SK-N-SH treated with all-trans-retinoic acid at 6 μM for 48 hours (cell line): Measurements from ENCODE around the gene LY6G5C.

Experiments used
- ATAC-seq: fragments of 200-7000 bp; cut with Tn5 transposase; 3 replicates; pipeline ENCODE4 v1.9.1; 2020; ENCODE audit warnings: mild to moderate bottlenecking, moderate library complexity
- ARNTL ChIP-seq: fragments of 450-650 bp; formaldehyde crosslinking; IDR thresholded peaks from 2 replicates; pipeline ENCODE4 v1.5.0; 2020; ENCODE audit warnings: low read depth, mild to moderate bottlenecking, moderate library complexity, borderline replicate concordance
- BACH2 ChIP-seq: fragments of 250-450 bp; sonication (Bioruptor Pico); IDR thresholded peaks from 2 replicates; pipeline ENCODE4 v1.9.0; 2021; ENCODE audit warnings: mild to moderate bottlenecking, borderline replicate concordance
- CSDC2 ChIP-seq: fragments of 250-450 bp; sonication (Bioruptor Pico); IDR thresholded peaks from 2 replicates; pipeline ENCODE4 v1.5.0; 2020; ENCODE audit warnings: mild to moderate bottlenecking, moderate library complexity
- CSRNP3 ChIP-seq: fragments of 250-450 bp; sonication (Bioruptor Pico); IDR thresholded peaks from 2 replicates; pipeline ENCODE4 v1.5.1; 2021; ENCODE audit warnings: mild to moderate bottlenecking, moderate library complexity
- ESRRG ChIP-seq: fragments of 250-450 bp; sonication (Bioruptor Pico); IDR thresholded peaks from 2 replicates; pipeline ENCODE4 v1.6.1; 2021; ENCODE audit warnings: mild to moderate bottlenecking
- GLIS3 ChIP-seq: fragments of 250-450 bp; sonication (Bioruptor Pico); IDR thresholded peaks from 2 replicates; pipeline ENCODE4 v1.5.0; 2020; ENCODE audit warnings: mild to moderate bottlenecking, moderate library complexity
- ISL1 ChIP-seq: fragments of 250-450 bp; sonication (Bioruptor Pico); IDR thresholded peaks from 2 replicates; pipeline ENCODE4 v2.1.2; 2022; ENCODE audit warnings: mild to moderate bottlenecking, moderate library complexity
- OSR1 ChIP-seq: fragments of 250-450 bp; sonication (Bioruptor Pico); IDR thresholded peaks from 2 replicates; pipeline ENCODE4 v1.8.0; 2022; ENCODE audit warnings: moderate library complexity, mild to moderate bottlenecking, inconsistent platforms
- POU6F1 ChIP-seq: fragments of 250-450 bp; sonication (Bioruptor Pico); IDR thresholded peaks from 2 replicates; pipeline ENCODE4 v1.8.0; 2021; ENCODE audit warnings: low read depth, mild to moderate bottlenecking, moderate library complexity, borderline replicate concordance
- PPARA ChIP-seq: fragments of 250-450 bp; sonication (Bioruptor Pico); IDR thresholded peaks from 2 replicates; pipeline ENCODE4 v1.5.0; 2020; ENCODE audit warnings: mild to moderate bottlenecking, borderline replicate concordance
- RARB ChIP-seq: fragments of 250-450 bp; sonication (Bioruptor Pico); IDR thresholded peaks from 2 replicates; pipeline ENCODE4 v1.8.0; 2021; ENCODE audit warnings: mild to moderate bottlenecking, moderate library complexity
- SNAI2 ChIP-seq: fragments of 250-450 bp; sonication (Bioruptor Pico); IDR thresholded peaks from 2 replicates; pipeline ENCODE4 v1.5.0; 2020; ENCODE audit warnings: mild to moderate bottlenecking, moderate library complexity
- TCF4 ChIP-seq: fragments of 250-450 bp; sonication (Bioruptor Pico); IDR thresholded peaks from 2 replicates; pipeline ENCODE4 v1.8.0; 2021; ENCODE audit warnings: mild to moderate bottlenecking, moderate library complexity, borderline replicate concordance
- ZC3H10 ChIP-seq: fragments of 250-450 bp; sonication (Bioruptor Pico); IDR thresholded peaks from 2 replicates; pipeline ENCODE4 v1.5.1; 2021; ENCODE audit warnings: mild to moderate bottlenecking, moderate library complexity
- ZFP3 ChIP-seq: fragments of 250-450 bp; sonication (Bioruptor Pico); IDR thresholded peaks from 2 replicates; pipeline ENCODE4 v1.5.0; 2020; ENCODE audit warnings: mild to moderate bottlenecking, moderate library complexity
- ZFP30 ChIP-seq: fragments of 450-650 bp; formaldehyde crosslinking; IDR thresholded peaks from 2 replicates; pipeline ENCODE4 v1.5.0; 2022; ENCODE audit warnings: mild to moderate bottlenecking, moderate library complexity
- ZNF565 ChIP-seq: fragments of 450-650 bp; formaldehyde crosslinking; conservative IDR thresholded peaks from 2 replicates; pipeline ENCODE4 v1.5.0; 2020; ENCODE audit warnings: low read depth, mild to moderate bottlenecking, moderate library complexity
- ZNF70 ChIP-seq: fragments of 450-650 bp; formaldehyde crosslinking; IDR thresholded peaks from 2 replicates; pipeline ENCODE4 v1.5.0; 2020; ENCODE audit warnings: mild to moderate bottlenecking, moderate library complexity
- ZNF8 ChIP-seq: fragments of 450-650 bp; formaldehyde crosslinking; IDR thresholded peaks from 2 replicates; pipeline ENCODE4 v1.5.0; 2020; ENCODE audit warnings: mild to moderate bottlenecking, moderate library complexity
- TF ChIP-seq, protein P1 (sequence below): fragments of 250-450 bp; sonication (Bioruptor Pico); IDR thresholded peaks from 2 replicates; pipeline ENCODE4 v1.5.1; 2020; ENCODE audit warnings: low read depth, mild to moderate bottlenecking, moderate library complexity
- TF ChIP-seq, protein P2 (sequence below): fragments of 250-450 bp; sonication (Bioruptor Pico); IDR thresholded peaks from 2 replicates; pipeline ENCODE4 v1.8.0; 2020; ENCODE audit warnings: mild to moderate bottlenecking, moderate library complexity, borderline replicate concordance

Gene LY6G5C

DNA sequence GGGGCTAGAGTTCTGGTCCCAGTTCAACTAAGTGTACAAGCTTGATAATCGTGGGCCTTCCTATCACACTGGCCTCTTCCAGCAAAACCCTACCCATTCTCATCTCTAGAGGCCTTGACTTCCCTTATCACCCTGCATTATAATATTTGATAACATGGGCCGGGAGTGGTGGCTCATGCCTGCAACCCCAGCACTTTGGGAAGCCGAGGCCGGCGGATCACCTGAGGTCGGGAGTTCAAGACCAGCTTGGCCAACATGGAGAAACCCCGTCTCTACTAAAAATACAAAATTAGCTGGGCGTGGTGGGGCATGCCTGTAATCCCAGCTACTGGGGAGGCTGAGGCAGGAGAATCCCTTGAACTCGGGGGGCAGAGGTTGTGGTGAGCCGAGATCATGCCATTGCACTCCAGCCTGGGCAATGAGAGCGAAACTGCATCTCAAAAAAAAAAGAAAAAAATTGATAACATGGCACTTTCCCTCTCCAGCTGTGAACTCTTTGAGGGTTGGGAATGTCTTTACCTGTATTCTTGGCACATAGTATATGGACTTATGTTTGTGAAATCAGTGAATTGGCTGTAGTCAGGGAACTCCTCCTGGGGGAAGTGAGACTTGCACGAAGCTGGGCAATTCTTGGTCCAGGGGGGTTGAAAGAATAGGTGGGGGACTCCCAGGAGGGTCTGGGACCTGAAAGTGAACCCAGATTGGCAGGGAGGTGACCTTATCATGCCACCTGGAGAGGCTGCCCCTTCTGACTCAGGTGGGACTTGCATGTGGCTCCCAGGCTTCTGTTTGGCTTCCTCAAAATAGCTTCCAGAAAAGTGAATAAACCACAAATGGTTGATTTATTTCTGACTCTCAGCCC, 19.4 kb downstream of the LY6G5C start:
- TF ChIP-seq ZFP3 (CRISPR knock-in tag): no peak
- ATAC-seq: no peak

DNA sequence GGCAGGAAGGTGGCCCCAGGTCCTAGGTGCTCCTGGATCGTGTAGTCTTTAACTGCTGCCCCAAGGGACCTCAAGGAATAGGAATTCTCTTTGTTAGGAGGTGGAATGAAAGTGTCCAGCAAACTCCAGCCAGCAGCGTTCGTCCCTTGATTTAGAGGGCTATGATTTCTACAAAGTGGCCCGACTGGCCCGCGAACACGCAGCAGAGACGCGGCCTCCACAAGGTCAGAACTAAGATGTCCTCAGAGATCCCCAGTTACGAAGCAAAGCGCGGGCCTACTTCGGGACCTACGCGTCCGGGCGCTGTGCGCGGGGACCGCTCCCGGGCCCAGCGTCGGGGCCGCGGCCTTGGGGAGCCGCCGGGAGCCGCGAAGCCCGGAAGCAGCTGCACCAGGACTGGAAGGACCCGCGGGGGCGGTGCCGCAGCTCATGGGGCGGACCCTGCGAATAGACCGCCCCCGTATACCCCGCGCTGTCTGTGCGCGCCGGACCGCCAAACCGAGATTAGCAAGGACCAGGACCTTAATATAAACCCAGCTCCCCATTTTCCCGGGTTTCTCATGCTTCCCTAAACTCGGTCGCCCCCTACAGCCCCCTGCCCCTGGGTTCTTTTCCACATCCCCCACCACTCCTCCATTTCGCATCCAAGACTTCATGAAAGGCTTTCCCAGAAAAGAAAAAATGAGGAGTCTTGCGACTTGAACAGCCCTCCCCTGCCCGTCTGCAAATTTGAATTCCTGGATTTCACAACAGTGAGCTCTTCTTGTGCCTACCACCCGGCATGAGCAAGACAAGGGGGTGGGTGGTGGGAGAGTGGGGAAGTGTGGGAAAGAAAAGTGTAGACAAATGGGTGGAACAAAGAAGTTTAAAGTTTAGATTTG, 20.2 kb downstream of the LY6G5C start, which contains the start of gene C6orf47:
Gene C6orf47, minus strand, starts transcription at position 398 of the 881 bp plus-strand sequence. CDS start 831 bp downstream, outside the sequence.
- peak; percentile 84 for ATAC-seq
- TF ChIP-seq SNAI2 (CRISPR knock-in tag) (no peak), CSDC2 (CRISPR knock-in tag) (no peak), RARB (no peak), ZFP30 (CRISPR knock-in tag) (no peak), ARNTL (no peak)

GRCh38 chr6:31659649-31660380, 21.1 kb downstream of the LY6G5C start:
- TF ChIP-seq, protein P1, sequence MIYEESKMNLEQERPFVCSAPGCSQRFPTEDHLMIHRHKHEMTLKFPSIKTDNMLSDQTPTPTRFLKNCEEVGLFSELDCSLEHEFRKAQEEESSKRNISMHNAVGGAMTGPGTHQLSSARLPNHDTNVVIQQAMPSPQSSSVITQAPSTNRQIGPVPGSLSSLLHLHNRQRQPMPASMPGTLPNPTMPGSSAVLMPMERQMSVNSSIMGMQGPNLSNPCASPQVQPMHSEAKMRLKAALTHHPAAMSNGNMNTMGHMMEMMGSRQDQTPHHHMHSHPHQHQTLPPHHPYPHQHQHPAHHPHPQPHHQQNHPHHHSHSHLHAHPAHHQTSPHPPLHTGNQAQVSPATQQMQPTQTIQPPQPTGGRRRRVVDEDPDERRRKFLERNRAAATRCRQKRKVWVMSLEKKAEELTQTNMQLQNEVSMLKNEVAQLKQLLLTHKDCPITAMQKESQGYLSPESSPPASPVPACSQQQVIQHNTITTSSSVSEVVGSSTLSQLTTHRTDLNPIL: no peak
- TF ChIP-seq RARB: no peak
- TF ChIP-seq ARNTL: no peak
- TF ChIP-seq ESRRG (CRISPR knock-in tag): no peak
- TF ChIP-seq ZFP30 (CRISPR knock-in tag): no peak
- no peak for TF ChIP-seq ZNF8
- TF ChIP-seq POU6F1 (CRISPR knock-in tag): no peak
- no peak for TF ChIP-seq ZNF565 (CRISPR knock-in tag)
- TF ChIP-seq, protein P2, sequence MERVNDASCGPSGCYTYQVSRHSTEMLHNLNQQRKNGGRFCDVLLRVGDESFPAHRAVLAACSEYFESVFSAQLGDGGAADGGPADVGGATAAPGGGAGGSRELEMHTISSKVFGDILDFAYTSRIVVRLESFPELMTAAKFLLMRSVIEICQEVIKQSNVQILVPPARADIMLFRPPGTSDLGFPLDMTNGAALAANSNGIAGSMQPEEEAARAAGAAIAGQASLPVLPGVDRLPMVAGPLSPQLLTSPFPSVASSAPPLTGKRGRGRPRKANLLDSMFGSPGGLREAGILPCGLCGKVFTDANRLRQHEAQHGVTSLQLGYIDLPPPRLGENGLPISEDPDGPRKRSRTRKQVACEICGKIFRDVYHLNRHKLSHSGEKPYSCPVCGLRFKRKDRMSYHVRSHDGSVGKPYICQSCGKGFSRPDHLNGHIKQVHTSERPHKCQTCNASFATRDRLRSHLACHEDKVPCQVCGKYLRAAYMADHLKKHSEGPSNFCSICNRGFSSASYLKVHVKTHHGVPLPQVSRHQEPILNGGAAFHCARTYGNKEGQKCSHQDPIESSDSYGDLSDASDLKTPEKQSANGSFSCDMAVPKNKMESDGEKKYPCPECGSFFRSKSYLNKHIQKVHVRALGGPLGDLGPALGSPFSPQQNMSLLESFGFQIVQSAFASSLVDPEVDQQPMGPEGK (CRISPR knock-in tag): no peak
- TF ChIP-seq OSR1 (CRISPR knock-in tag): no peak
- no peak for TF ChIP-seq BACH2 (CRISPR knock-in tag)
- no peak for TF ChIP-seq CSRNP3 (CRISPR knock-in tag)
- TF ChIP-seq CSDC2 (CRISPR knock-in tag): no peak
- ATAC-seq: peak; percentile 50

DNA sequence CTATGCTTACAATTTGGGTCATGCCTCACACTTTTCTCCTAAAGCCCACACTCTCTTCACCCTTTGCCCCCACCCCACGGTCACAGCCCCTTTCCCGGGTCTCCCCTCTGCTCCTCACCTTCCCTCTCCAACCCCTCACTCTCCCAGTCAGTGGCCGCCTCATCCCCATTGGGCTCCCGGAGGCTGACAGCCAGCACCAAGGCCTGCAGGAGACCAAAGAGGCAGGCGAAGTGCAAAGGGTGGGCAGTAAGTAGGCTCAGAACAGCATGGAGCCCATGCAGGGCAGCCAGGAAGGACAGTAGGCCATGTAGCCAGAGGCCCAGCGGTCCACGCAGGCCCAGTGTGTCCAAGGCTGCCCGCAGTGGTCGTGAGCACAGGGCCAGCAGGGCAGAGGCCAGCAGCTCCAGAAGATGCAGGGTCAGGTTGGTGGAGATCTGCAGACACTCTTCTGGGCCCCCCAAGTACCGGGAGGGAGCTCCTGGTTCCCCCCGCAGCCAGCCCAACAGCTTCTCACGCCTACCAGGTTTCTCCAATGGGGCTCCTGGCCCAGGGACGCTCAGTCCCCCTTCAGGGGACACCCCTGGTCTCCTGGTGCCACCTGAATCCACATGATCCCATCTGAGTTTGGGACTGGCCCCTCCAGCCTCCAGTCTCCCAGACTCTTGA, 21.8 kb downstream of the LY6G5C start:
- ATAC-seq: no peak

More for the DNA sequence above, 21.8 kb downstream of the LY6G5C start:
- TF ChIP-seq PPARA (CRISPR knock-in tag) (no peak), ZC3H10 (CRISPR knock-in tag) (no peak), ZNF70 (CRISPR knock-in tag) (no peak), GLIS3 (CRISPR knock-in tag) (no peak), SNAI2 (CRISPR knock-in tag) (no peak), ISL1 (CRISPR knock-in tag) (no peak), ZNF8 (no peak), ZNF565 (CRISPR knock-in tag) (no peak), TCF4 (no peak), BACH2 (CRISPR knock-in tag) (no peak), CSDC2 (CRISPR knock-in tag) (no peak)
- TF ChIP-seq, protein P2 (CRISPR knock-in tag): no peak
- TF ChIP-seq, protein P1: no peak
- TF ChIP-seq, all 23 proteins: peak for 0
